Activated T-cell treated with anti-CD3 and anti-CD28 coated beads, Interleukin-2, amount 50 U/mL, for 24 hours (primary cell): ENCODE measurements around the gene PRKCZ.

Experiments
- DNase-seq: peaks from one replicate; pipeline ENCODE4 v3.0.0-alpha.2; 2020
- H3K27ac Mint-ChIP-seq: 2 replicates; pipeline ENCODE4 v1.8.0; 2020; ENCODE audit warnings: mild to moderate bottlenecking, mixed read lengths
- H3K27me3 Mint-ChIP-seq: 2 replicates; pipeline ENCODE4 v1.8.0; 2020; ENCODE audit warnings: mixed read lengths
- H3K36me3 Mint-ChIP-seq: 2 replicates; pipeline ENCODE4 v1.8.0; 2020; ENCODE audit warnings: low read depth, mixed read lengths
- H3K4me1 Mint-ChIP-seq: 2 replicates; pipeline ENCODE4 v1.8.0; 2020; ENCODE audit warnings: low read depth, mixed read lengths
- H3K4me3 Mint-ChIP-seq: 2 replicates; pipeline ENCODE4 v1.8.0; 2020; ENCODE audit warnings: mild to moderate bottlenecking, moderate library complexity, mixed read lengths
- H3K9me3 Mint-ChIP-seq: 2 replicates; pipeline ENCODE4 v1.8.0; 2020; ENCODE audit warnings: mixed read lengths

Gene PRKCZ

GRCh38 chr1:2074944-2075740, 24.9 kb downstream of the PRKCZ start:
- Mint-ChIP-seq H3K9me3 (peaks cover 21% of the 10 kb centered on the region), H3K27me3 (no peaks in the 10 kb centered on the region), H3K4me3 (no peak overlapping the region), H3K27ac (no peak overlapping the region), H3K4me1 (peaks cover 11% of the 10 kb centered on the region), H3K36me3 (peaks cover 42% of the 10 kb centered on the region)
- DNase-seq = no peak

DNA sequence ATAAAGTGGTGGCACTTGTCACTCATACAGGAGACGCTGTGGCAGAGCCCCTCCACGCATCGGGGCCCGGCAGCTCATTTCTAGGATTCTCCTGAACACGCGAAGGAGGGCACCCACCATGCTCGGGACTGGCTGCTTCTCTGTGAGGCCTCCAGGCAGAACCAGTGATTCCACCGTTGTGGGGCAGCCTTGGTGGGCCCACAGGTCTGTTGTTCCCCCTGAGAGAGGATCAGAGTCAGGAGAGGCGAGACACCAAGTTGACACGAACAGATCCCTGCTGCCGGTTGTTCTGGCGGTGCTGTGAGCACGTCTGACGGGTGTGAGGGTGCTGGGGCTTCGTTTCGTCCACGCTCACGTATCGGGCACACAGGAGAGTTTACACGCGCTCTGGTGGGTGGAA, 26.6 kb downstream of the PRKCZ start:
- H3K27me3 Mint-ChIP-seq = no peaks in the 10 kb centered on the region
- no peak overlapping the region for H3K4me3 Mint-ChIP-seq
- peaks cover 42% of the 10 kb centered on the region for H3K36me3 Mint-ChIP-seq
- peaks cover 10% of the 10 kb centered on the region for H3K4me1 Mint-ChIP-seq
- no peak overlapping the region for H3K27ac Mint-ChIP-seq
- DNase-seq = no peak
- H3K9me3 Mint-ChIP-seq = peaks cover 21% of the 10 kb centered on the region

GRCh38 chr1:2078170-2078569, 28.0 kb downstream of the PRKCZ start:
- H3K27me3 Mint-ChIP-seq = no peaks in the 10 kb centered on the region
- H3K36me3 Mint-ChIP-seq = peaks cover 42% of the 10 kb centered on the region
- H3K4me3 Mint-ChIP-seq = no peak overlapping the region
- peaks cover 2% of the 10 kb centered on the region for H3K4me1 Mint-ChIP-seq
- no peak overlapping the region for H3K27ac Mint-ChIP-seq
- no peak for DNase-seq
- H3K9me3 Mint-ChIP-seq = peaks cover 21% of the 10 kb centered on the region

DNA sequence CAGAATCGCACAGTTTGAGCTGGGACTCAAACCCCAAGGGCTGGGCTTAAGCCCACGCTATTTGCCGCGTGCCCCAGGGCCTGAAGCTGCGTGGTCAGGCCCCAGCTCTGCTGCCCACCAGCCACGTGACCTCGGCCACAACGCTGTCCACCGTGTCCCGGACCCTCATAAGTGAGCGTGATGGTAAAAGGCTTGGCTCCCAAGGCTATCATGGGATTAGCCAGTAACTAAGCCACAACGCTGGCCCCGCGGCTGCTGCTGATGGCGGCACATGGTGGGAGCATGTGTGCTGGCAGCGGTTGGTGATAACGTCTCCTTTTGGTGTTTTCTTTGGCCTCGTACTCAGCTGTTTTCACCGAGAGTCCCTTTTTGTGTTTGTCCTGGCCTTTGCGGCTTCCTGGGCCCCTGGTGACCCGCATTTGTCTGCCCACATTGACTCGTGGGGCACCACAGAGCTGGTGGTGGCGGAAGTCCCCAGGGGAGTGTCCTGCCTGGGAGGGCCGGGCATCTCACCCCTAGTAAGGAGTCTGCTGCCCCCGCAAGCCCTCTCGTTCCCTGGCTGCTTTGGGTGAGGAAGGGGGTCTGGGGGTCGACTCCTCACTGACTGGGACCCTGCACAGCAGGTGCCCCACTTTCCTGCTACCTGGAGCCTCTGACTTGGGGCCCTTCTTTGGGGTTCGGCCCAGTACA, 29.3 kb downstream of the PRKCZ start:
- H3K4me1 Mint-ChIP-seq = peaks cover 2% of the 10 kb centered on the region
- peaks cover 38% of the 10 kb centered on the region for H3K36me3 Mint-ChIP-seq

DNA sequence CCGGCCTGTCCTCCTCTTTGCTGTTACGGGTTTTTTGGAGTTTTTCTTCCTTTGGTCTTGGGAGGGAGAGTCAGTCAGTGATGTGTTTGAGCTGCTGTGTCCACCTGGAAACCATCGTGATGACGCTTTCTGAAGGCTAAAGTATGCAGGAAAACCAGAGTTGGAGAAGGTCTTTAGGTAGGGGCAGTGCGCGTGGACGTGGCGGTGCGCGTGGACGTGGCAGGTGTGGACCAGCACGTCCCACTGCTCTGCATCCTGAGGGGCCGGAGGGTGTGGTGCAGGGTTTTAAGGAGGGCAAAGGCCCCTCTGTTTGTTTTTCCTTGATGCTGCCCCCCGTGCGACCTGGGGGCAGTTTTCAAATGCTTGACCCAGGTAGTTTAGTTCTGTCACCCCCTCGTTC, 29.9 kb downstream of the PRKCZ start:
- Mint-ChIP-seq H3K27me3 (no peaks in the 10 kb centered on the region), H3K27ac (no peak overlapping the region), H3K4me1 (no peaks in the 10 kb centered on the region), H3K9me3 (peaks cover 21% of the 10 kb centered on the region), H3K36me3 (peaks cover 34% of the 10 kb centered on the region), H3K4me3 (no peak overlapping the region)
- DNase-seq = no peak

More for the DNA sequence above, 29.3 kb downstream of the PRKCZ start:
- no peak for DNase-seq
- Mint-ChIP-seq H3K27me3 (no peaks in the 10 kb centered on the region), H3K4me3 (no peak overlapping the region), H3K9me3 (peaks cover 21% of the 10 kb centered on the region), H3K27ac (no peak overlapping the region)

- Mint-ChIP-seq H3K9me3 (peaks cover 21% of the 10 kb centered on the region), H3K36me3 (peaks cover 29% of the 10 kb centered on the region)
Measured at GRCh38 chr1:2080884-2081283, 30.7 kb downstream of the PRKCZ start.

GRCh38 chr1:2081326-2081885, 31.2 kb downstream of the PRKCZ start:
- H3K9me3 Mint-ChIP-seq = peaks cover 21% of the 10 kb centered on the region
- no peak overlapping the region for H3K4me3 Mint-ChIP-seq
- no peaks in the 10 kb centered on the region for H3K4me1 Mint-ChIP-seq
- no peak overlapping the region for H3K27ac Mint-ChIP-seq
- peaks cover 25% of the 10 kb centered on the region for H3K36me3 Mint-ChIP-seq
- DNase-seq = no peak
- H3K27me3 Mint-ChIP-seq = no peaks in the 10 kb centered on the region

More at GRCh38 chr1:2080884-2081283, 30.7 kb downstream of the PRKCZ start:
- no peak overlapping the region for H3K4me3 Mint-ChIP-seq
- no peaks in the 10 kb centered on the region for H3K4me1 Mint-ChIP-seq
- no peaks in the 10 kb centered on the region for H3K27me3 Mint-ChIP-seq
- H3K27ac Mint-ChIP-seq = no peak overlapping the region
- DNase-seq = no peak

GRCh38 chr1:2082064-2082463, 31.9 kb downstream of the PRKCZ start:
- H3K4me1 Mint-ChIP-seq = no peaks in the 10 kb centered on the region
- H3K36me3 Mint-ChIP-seq = peaks cover 20% of the 10 kb centered on the region
- DNase-seq = no peak
- peaks cover 17% of the 10 kb centered on the region for H3K9me3 Mint-ChIP-seq
- no peak overlapping the region for H3K4me3 Mint-ChIP-seq
- no peak overlapping the region for H3K27ac Mint-ChIP-seq
- H3K27me3 Mint-ChIP-seq = no peaks in the 10 kb centered on the region

DNA sequence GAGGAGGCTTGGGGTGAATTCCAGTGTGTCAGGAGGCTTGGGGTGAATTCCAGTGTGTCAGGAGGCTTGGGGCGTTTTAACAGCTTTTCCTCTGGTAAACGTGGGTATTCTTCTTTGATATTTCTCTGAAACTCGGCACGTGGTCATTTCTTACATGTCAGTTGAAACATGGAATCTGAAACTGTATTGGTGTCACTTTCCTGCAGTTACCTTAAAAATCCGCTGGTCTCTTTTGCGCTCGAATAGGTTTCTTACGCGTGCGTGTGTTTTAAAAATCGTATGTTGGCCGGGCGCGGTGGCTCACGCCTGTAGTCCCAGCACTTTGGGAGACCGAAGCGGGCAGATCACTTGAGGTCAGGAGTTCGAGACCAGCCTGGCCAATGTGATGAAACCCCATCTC, 33.5 kb downstream of the PRKCZ start:
- Mint-ChIP-seq H3K27me3 (no peaks in the 10 kb centered on the region), H3K27ac (no peak overlapping the region), H3K4me3 (no peak overlapping the region), H3K9me3 (peaks cover 2% of the 10 kb centered on the region), H3K36me3 (peaks cover 4% of the 10 kb centered on the region), H3K4me1 (no peaks in the 10 kb centered on the region)
- DNase-seq = no peak

DNA sequence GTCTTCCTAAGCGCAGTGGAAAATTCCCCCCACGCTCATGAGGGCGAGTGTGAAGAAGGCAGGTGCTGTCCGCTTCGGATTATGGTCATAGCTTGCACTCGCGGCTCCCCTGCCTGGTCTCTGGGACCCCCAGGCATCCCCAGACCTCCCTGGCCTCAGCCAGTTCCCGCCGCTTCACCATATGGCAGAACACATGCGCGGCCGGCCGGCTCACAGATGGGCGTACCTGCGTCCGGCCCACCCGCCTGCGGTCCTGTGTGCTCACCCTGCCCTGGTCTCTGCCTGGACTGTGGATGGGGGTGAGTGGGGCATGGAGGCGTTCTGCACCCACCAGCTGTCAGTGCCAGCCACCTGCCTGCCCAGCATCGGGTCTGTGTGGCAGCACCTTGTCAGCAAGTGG, 34.1 kb downstream of the PRKCZ start:
- DNase-seq = no peak
- Mint-ChIP-seq H3K27me3 (no peaks in the 10 kb centered on the region), H3K9me3 (no peaks in the 10 kb centered on the region), H3K27ac (no peak overlapping the region), H3K36me3 (peaks cover 2% of the 10 kb centered on the region), H3K4me3 (no peak overlapping the region), H3K4me1 (no peaks in the 10 kb centered on the region)

DNA sequence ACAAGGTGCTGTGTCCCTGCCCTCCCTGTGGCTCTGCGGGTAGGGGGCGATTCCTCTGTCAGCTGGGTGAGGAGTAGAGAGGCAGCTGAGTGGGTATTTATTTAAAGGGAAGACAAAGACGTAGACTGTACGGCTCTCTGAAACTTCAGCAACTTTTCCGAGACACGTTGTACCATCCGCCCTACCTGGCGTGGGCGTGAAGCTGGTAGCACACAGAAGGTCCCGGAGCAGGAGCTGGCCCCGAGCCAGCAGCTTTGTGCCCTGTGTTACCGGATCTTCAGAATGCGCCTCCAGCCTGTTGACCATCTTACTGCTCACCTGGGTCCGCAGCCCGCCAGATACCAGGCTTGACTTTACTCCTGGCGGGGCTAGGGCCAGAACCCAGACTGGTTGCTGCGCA, 34.9 kb downstream of the PRKCZ start:
- no peak for DNase-seq
- Mint-ChIP-seq H3K27ac (no peak overlapping the region), H3K4me3 (no peak overlapping the region), H3K4me1 (no peaks in the 10 kb centered on the region), H3K27me3 (no peaks in the 10 kb centered on the region), H3K36me3 (no peaks in the 10 kb centered on the region), H3K9me3 (no peaks in the 10 kb centered on the region)

DNA sequence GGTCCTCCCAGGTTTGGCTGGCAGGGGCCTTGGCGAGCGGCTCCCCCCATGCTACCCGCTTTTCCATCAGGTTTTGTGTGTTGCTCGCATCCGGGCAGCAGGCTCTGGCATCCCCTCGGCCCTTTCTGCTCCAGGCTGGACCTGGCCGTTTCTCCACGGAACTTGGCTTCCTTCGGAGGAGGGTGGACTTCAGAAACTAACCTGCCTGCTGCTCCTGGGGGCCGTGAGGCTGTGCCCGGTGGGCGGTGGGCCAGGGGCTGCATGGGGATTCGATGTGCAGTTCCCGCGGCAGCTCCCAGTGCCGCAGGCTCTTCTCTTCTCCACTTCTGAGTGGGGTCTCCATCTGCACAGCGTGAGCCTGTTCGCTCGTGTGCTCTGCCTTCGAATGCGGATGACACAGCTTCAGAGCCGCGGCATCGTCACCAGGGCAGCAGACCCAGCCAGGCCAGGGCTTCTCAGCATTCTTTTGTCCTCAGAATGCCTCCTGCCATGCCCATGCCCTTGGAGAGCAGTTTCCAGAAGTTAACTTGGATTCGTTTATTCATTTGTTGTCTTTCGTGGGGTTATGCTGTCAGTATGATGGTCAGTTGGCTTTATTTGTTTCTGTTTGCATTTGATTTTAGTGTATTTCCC, 36.4 kb downstream of the PRKCZ start:
- Mint-ChIP-seq H3K27ac (no peak overlapping the region), H3K4me3 (no peak overlapping the region)

GRCh38 chr1:2087766-2088165, 37.6 kb downstream of the PRKCZ start:
- no peak for DNase-seq
- H3K36me3 Mint-ChIP-seq = no peaks in the 10 kb centered on the region
- peaks cover 3% of the 10 kb centered on the region for H3K4me1 Mint-ChIP-seq
- no peak overlapping the region for H3K27ac Mint-ChIP-seq
- H3K4me3 Mint-ChIP-seq = no peak overlapping the region
- H3K27me3 Mint-ChIP-seq = no peaks in the 10 kb centered on the region
- no peaks in the 10 kb centered on the region for H3K9me3 Mint-ChIP-seq

More for the DNA sequence above, 36.4 kb downstream of the PRKCZ start:
- no peaks in the 10 kb centered on the region for H3K9me3 Mint-ChIP-seq
- DNase-seq = no peak
- no peaks in the 10 kb centered on the region for H3K27me3 Mint-ChIP-seq
- peaks cover 2% of the 10 kb centered on the region for H3K4me1 Mint-ChIP-seq
- no peaks in the 10 kb centered on the region for H3K36me3 Mint-ChIP-seq

GRCh38 chr1:2088458-2088857, 38.2 kb downstream of the PRKCZ start:
- no peaks in the 10 kb centered on the region for H3K9me3 Mint-ChIP-seq
- DNase-seq = no peak
- H3K27me3 Mint-ChIP-seq = no peaks in the 10 kb centered on the region
- H3K27ac Mint-ChIP-seq = no peak overlapping the region
- H3K4me1 Mint-ChIP-seq = peaks cover 3% of the 10 kb centered on the region
- H3K36me3 Mint-ChIP-seq = no peaks in the 10 kb centered on the region
- no peak overlapping the region for H3K4me3 Mint-ChIP-seq

DNA sequence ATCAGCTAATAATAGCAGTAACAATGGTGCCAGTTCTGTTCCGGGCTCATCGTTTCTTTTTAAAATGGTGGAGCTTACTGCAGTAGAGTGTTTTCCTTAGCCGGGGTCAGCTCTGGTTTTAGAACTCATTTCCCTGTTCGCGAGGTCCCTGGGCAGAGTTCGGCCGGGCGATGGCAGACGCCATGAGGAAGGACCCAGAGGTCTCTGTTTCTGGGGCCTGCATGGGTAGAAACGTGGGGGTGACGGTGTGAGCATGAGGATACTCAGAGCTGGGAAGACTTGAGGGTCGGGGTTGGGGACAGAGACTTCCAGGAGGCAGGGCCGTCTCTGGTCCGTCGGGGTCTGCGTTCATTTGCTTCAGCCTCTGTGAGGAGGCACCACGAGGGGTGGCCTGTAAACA, 38.8 kb downstream of the PRKCZ start:
- Mint-ChIP-seq H3K27ac (no peak overlapping the region), H3K4me1 (peaks cover 3% of the 10 kb centered on the region), H3K36me3 (no peaks in the 10 kb centered on the region), H3K9me3 (no peaks in the 10 kb centered on the region), H3K4me3 (no peak overlapping the region), H3K27me3 (no peaks in the 10 kb centered on the region)
- no peak for DNase-seq
